B cell (primary cell): ENCODE results near the gene TCFL5. TPM values are rescaled to one million over a fixed set of nuclear protein-coding genes. Genes with fewer than 3 reads are reported as not detected.

Experiments
- ATAC-seq: fragments of 200-7000 bp; cut with Tn5 transposase; one replicate; pipeline ENCODE4 v1.10.0; 2021; ENCODE audit warnings: low read depth, mild to moderate bottlenecking, moderate number of reproducible peaks, moderate library complexity
- CTCF ChIA-PET: fragments of 350-600 bp; sonication (Branson Sonifier 250); formaldehyde crosslinking; loops from one replicate; lab custom pipeline; 2021; ENCODE audit warnings: antibody characterized with exemption, inconsistent platforms; lab: Charles Lee
- POLR2A ChIA-PET: fragments of 350-600 bp; sonication (Branson Sonifier 250); formaldehyde crosslinking; loops from one replicate; lab custom pipeline; 2021; ENCODE audit warnings: antibody characterized with exemption; lab: Charles Lee
- DNase-seq: peaks from one replicate; pipeline ENCODE4 v3.0.0; 2013
- H2AFZ ChIP-seq: 2 replicates; pipeline ENCODE4 v1.6.1; 2012; ENCODE audit warnings: mild to moderate bottlenecking, low read depth, low read length; ENCODE audit not compliant: insufficient read depth, poor library complexity, severe bottlenecking
- H3K27ac ChIP-seq, 2 donors: 1 replicate in 1 of 2; 2 replicates in 1 of 2; pipeline ENCODE4 v1.5.1; 2012 to 2013; ENCODE audit warnings: low read length in 2 of 2, mild to moderate bottlenecking in 2 of 2, moderate library complexity in 1 of 2
- H3K27me3 ChIP-seq, 4 experiments: fragments of 200-600 bp in 1 of 4; sonication (generic) in 1 of 4; replicated peaks in 1 of 4; 1 replicate in 2 of 4; 2 replicates in 2 of 4; pipeline versions ENCODE4 v1.6.1 to v1.7.0; 2013 to 2016; ENCODE audit warnings: low read length in 3 of 4, mild to moderate bottlenecking in 2 of 4, mixed read lengths in 1 of 4, moderate library complexity in 1 of 4; ENCODE audit not compliant: insufficient read depth in 4 of 4, control insufficient read depth in 3 of 4; ENCODE audit errors: control extremely low read depth in 1 of 4
- H3K36me3 ChIP-seq, 2 experiments: replicated peaks in 1 of 2; 1 replicate in 1 of 2; 2 replicates in 1 of 2; pipeline versions ENCODE4 v1.6.1 to v1.7.1; 2013; ENCODE audit warnings: low read length in 1 of 2; ENCODE audit not compliant: insufficient read depth in 2 of 2, control insufficient read depth in 1 of 2; ENCODE audit errors: control extremely low read depth in 1 of 2, extremely low read depth in 1 of 2
- H3K4me1 ChIP-seq, 2 donors: fragments of 200-600 bp in 1 of 2; sonication (generic) in 1 of 2; 1 replicate in 1 of 2; 2 replicates in 1 of 2; pipeline versions ENCODE4 v1.5.1 to v1.6.1; 2013 to 2017; ENCODE audit warnings: low read length in 2 of 2; ENCODE audit not compliant: control insufficient read depth in 2 of 2, insufficient read depth in 2 of 2
- H3K4me2 ChIP-seq: replicated peaks from 2 replicates; pipeline ENCODE3; 2012; ENCODE audit warnings: mild to moderate bottlenecking, low read depth, low read length; ENCODE audit not compliant: poor library complexity, severe bottlenecking
- H3K4me3 ChIP-seq, 5 experiments: fragments of 200-600 bp in 1 of 5; sonication (generic) in 1 of 5; 1 replicate in 3 of 5; 2 replicates in 2 of 5; pipeline versions ENCODE4 v1.5.1 to v1.7.0; 2011 to 2016; ENCODE audit warnings: low read length in 4 of 5, mild to moderate bottlenecking in 4 of 5, low read depth in 2 of 5, control low read depth in 1 of 5, moderate library complexity in 1 of 5; ENCODE audit not compliant: insufficient read depth in 1 of 5; ENCODE audit errors: control extremely low read depth in 1 of 5, extremely low read depth in 1 of 5
- H3K79me2 ChIP-seq: fragments of 200-600 bp; sonication (generic); one replicate; pipeline ENCODE4 v1.6.0; 2016; ENCODE audit warnings: low read length; ENCODE audit not compliant: control insufficient read depth, insufficient read depth
- H3K9ac ChIP-seq: fragments of 200-600 bp; sonication (generic); 2 replicates; pipeline ENCODE4 v1.6.1; 2017; ENCODE audit warnings: mild to moderate bottlenecking, low read length, moderate library complexity
- H3K9me3 ChIP-seq, 3 donors: one replicate each; pipeline versions ENCODE4 v1.6.1 to v1.7.1; 2013; ENCODE audit warnings: low read length in 2 of 3; ENCODE audit not compliant: control insufficient read depth in 2 of 3, insufficient read depth in 1 of 3; ENCODE audit errors: control extremely low read depth in 1 of 3
- H4K20me1 ChIP-seq: 2 replicates; pipeline ENCODE4 v1.6.0; 2012; ENCODE audit warnings: mild to moderate bottlenecking, low read length; ENCODE audit not compliant: insufficient read depth, control insufficient read depth, poor library complexity, severe bottlenecking
- H3K27ac Mint-ChIP-seq: one replicate; pipeline ENCODE4 v1.8.0; 2021; ENCODE audit warnings: mixed read lengths
- H3K27me3 Mint-ChIP-seq: one replicate; pipeline ENCODE4 v1.8.0; 2021; ENCODE audit warnings: mixed read lengths
- H3K4me1 Mint-ChIP-seq: one replicate; pipeline ENCODE4 v1.8.0; 2021; ENCODE audit warnings: mixed read lengths
- H3K4me3 Mint-ChIP-seq: one replicate; pipeline ENCODE4 v1.8.0; 2021; ENCODE audit warnings: mixed read lengths
- H3K9me3 Mint-ChIP-seq: one replicate; pipeline ENCODE4 v1.8.0; 2022; ENCODE audit warnings: mixed read lengths; ENCODE audit not compliant: insufficient read depth
- EZH2 ChIP-seq: IDR thresholded peaks from 2 replicates; pipeline ENCODE4 v1.6.1; 2012; ENCODE audit warnings: borderline replicate concordance, low read depth, mild to moderate bottlenecking, moderate library complexity, low read length; ENCODE audit not compliant: insufficient read depth, poor library complexity, severe bottlenecking
- WGBS: methylation state at CpG from one replicate; pipeline ENCODE4 v1.1.5; 2013; ENCODE audit warnings: missing lambda C conversion rate; ENCODE audit not compliant: insufficient coverage; 5-methylcytosine and 5-hydroxymethylcytosine counted together
- intact Hi-C: fragments of 100-400 bp; cut with micrococcal nuclease; formaldehyde crosslinking; loops from one replicate; pipeline ENCODE4 v1.10.0; 2022
- polyA plus RNA-seq: library from polyadenylated mRNA; depleted of rRNA; stranded (reverse); fragments of >200 nt; gene quantifications from 2 replicates; pipeline ENCODE4 v1.2.3, GENCODE V29; 2012
- total RNA-seq, 2 donors: library from RNA; stranded (reverse); fragments of 120-200 nt in 1 of 2; gene quantifications; 1 replicate in 1 of 2; 2 replicates in 1 of 2; pipeline versions ENCODE4 v1.2.3 to v1.2.4, GENCODE V29; 2013 to 2022
- TF ChIP-seq, protein P1 (sequence below): fragments of 200-600 bp; IDR thresholded peaks from one replicate; pipeline ENCODE4 v1.8.0; 2022; ENCODE audit warnings: antibody characterized with exemption, mild to moderate bottlenecking

Gene TCFL5
- total and polyA plus RNA-seq, 2 donors (not counting 1 experiment from before 2014, with no cell fraction given), result 2.0 to 16.2 TPM

DNA sequence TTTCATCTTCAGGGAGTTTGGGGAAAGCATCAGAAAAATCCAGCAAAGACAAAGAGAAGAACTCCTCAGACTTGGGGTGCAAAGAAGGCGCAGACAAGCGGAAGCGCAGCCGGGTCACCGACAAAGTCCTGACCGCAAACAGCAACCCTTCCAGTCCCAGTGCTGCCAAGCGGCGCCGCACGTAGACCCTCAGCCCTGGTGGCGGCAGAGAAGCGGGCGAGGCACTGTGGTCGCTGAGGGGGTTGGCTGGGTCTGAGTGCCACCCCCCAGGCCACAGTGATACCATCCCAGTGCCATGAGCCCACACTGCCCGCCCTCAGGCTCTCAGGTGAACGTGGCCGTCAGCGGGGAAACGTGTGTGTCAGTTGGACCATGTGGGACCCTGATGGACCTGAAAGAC, 62.2 kb downstream of the TCFL5 start:
- Mint-ChIP-seq H3K27ac (peak overlapping the region; percentile 38), H3K27me3 (no peaks in the 10 kb centered on the region), H3K4me1 (peaks cover 26% of the 10 kb centered on the region), H3K4me3 (no peak overlapping the region), H3K9me3 (no peaks in the 10 kb centered on the region)
- Histone ChIP-seq H3K27ac (no peak overlapping the region), H3K79me2 (peaks cover 8% of the 10 kb centered on the region), H3K4me3 (no peak overlapping the region), H3K36me3 (peaks cover 2 to 25% of the 10 kb centered on the region in 2 experiments), H2AFZ (no peak overlapping the region), H3K9me3 (no peaks in the 10 kb centered on the region), H3K9ac (no peak overlapping the region), H3K4me1 (peaks cover 8 to 29% of the 10 kb centered on the region in 2 donors), H3K27me3 (no peaks in the 10 kb centered on the region), H4K20me1 (peaks cover 9% of the 10 kb centered on the region), H3K4me2 (no peak overlapping the region)
- WGBS, result 99% methylated on average over 19 of the region's 19 CpGs
- TF ChIP-seq, protein P1, sequence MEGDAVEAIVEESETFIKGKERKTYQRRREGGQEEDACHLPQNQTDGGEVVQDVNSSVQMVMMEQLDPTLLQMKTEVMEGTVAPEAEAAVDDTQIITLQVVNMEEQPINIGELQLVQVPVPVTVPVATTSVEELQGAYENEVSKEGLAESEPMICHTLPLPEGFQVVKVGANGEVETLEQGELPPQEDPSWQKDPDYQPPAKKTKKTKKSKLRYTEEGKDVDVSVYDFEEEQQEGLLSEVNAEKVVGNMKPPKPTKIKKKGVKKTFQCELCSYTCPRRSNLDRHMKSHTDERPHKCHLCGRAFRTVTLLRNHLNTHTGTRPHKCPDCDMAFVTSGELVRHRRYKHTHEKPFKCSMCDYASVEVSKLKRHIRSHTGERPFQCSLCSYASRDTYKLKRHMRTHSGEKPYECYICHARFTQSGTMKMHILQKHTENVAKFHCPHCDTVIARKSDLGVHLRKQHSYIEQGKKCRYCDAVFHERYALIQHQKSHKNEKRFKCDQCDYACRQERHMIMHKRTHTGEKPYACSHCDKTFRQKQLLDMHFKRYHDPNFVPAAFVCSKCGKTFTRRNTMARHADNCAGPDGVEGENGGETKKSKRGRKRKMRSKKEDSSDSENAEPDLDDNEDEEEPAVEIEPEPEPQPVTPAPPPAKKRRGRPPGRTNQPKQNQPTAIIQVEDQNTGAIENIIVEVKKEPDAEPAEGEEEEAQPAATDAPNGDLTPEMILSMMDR, result no peak
- no peak for TF ChIP-seq EZH2
- CTCF ChIA-PET, result no interaction called here
- POLR2A ChIA-PET, result interaction anchor here (0.5 kb wide), 1 partner anchor 300 kb away, joined by 3 read pairs; no protein-coding TSS in a partner anchor
- DNase-seq, result no peak
- intact Hi-C loops, result loop anchor here (10.0 kb wide), 1 partner anchor 155 kb away; the partner anchor contains the start of gene SLC17A9
- ATAC-seq, result no peak

DNA sequence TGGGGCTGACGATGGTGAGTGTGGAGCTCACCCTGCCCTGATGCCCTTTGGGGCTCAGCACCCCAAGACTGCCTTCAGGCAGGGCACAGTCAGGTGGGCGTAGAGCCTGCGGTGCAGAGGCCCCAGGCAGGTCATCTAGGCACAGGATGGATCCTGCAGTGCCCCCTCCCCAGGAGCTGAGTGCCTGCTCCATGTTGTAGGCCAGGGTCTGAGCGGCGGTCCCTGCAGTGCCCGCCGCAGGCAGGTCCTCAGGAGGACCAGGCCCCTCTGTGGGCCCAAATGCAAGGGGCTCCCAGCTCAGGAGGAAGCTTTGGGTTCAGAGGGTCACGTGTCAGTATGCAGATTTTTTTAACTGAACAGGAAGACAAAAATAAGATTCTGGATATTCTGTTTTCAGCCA, 62.6 kb downstream of the TCFL5 start:
- Mint-ChIP-seq H3K9me3 (no peaks in the 10 kb centered on the region), H3K27ac (peak overlapping the region; percentile 38), H3K4me3 (no peak overlapping the region), H3K4me1 (peaks cover 24% of the 10 kb centered on the region), H3K27me3 (no peaks in the 10 kb centered on the region)
- peaks cover 2 to 25% of the 10 kb centered on the region in 2 experiments for H3K36me3 ChIP-seq
- H3K9ac ChIP-seq, result no peak overlapping the region
- H3K4me2 ChIP-seq, result no peak overlapping the region
- POLR2A ChIA-PET, result interaction anchor here (0.5 kb wide), 1 partner anchor 299 kb away, joined by 3 read pairs; no protein-coding TSS in a partner anchor
- 93% methylated on average over 8 of the region's 8 CpGs for WGBS
- intact Hi-C loops, result loop anchor here (10.0 kb wide), 1 partner anchor 156 kb away; the partner anchor contains the start of gene SLC17A9
- no peak for ATAC-seq
- no peak overlapping the region for H2AFZ ChIP-seq
- no peak for DNase-seq
- no peaks in the 10 kb centered on the region for H3K27me3 ChIP-seq
- H4K20me1 ChIP-seq, result peaks cover 9% of the 10 kb centered on the region
- no peaks in the 10 kb centered on the region for H3K9me3 ChIP-seq
- TF ChIP-seq, protein P1, result no peak
- TF ChIP-seq EZH2, result no peak
- no peak overlapping the region for H3K4me3 ChIP-seq
- H3K27ac ChIP-seq, result no peak overlapping the region
- CTCF ChIA-PET, result no interaction called here
- peaks cover 6 to 27% of the 10 kb centered on the region in 2 donors for H3K4me1 ChIP-seq
- peaks cover 8% of the 10 kb centered on the region for H3K79me2 ChIP-seq
